ENCODE data around the gene AGPS. TPM values are rescaled to one million over a fixed set of nuclear protein-coding genes. Genes with fewer than 3 reads are reported as not detected.

AGPS gene
- total and polyA plus RNA-seq, 2 of the 13 experiments (the other 11 are each of a cell fraction or from before 2014, with no cell fraction given): 39.4 to 99.0 TPM

- TF ChIP-seq AKNA (CRISPR knock-in tag; IDR thresholded peaks at IDR 0.05; ENCODE audit: borderline replicate concordance) (no peak), REXO4 (CRISPR knock-in tag; IDR thresholded peaks at IDR 0.05; ENCODE audit: borderline replicate concordance) (no peak), NR0B2 (CRISPR knock-in tag; IDR thresholded peaks at IDR 0.05) (no peak), ZSCAN30 (CRISPR knock-in tag; IDR thresholded peaks at IDR 0.05) (no peak), CTCF (CRISPR knock-in tag; IDR thresholded peaks at IDR 0.05) (no peak), ZNF670 (CRISPR knock-in tag; IDR thresholded peaks at IDR 0.05; ENCODE audit: borderline replicate concordance) (no peak), THYN1 (CRISPR knock-in tag; IDR thresholded peaks at IDR 0.05; ENCODE audit: borderline replicate concordance, low read depth) (no peak), ZFP1 (CRISPR knock-in tag; IDR thresholded peaks at IDR 0.05) (no peak), HMG20B (CRISPR knock-in tag; conservative IDR thresholded peaks at IDR 0.05) (no peak), ZNF790 (CRISPR knock-in tag; IDR thresholded peaks at IDR 0.05; ENCODE audit: borderline replicate concordance) (no peak), DR1 (CRISPR knock-in tag; IDR thresholded peaks at IDR 0.05) (no peak), PRDM4 (CRISPR knock-in tag; IDR thresholded peaks at IDR 0.05; ENCODE audit: borderline replicate concordance) (no peak), POGK (CRISPR knock-in tag; conservative IDR thresholded peaks at IDR 0.05) (no peak)
Observed at GRCh38 chr2:177519534-177520115, 127.1 kb downstream of the AGPS start (continued).
